Measurements from ENCODE around the gene DBNL. TPM values are rescaled to one million over a fixed set of nuclear protein-coding genes. Genes with fewer than 3 reads are reported as not detected.

DBNL gene
- total RNA-seq, 1 donor from 2014 or later: 47.5 TPM

DNA sequence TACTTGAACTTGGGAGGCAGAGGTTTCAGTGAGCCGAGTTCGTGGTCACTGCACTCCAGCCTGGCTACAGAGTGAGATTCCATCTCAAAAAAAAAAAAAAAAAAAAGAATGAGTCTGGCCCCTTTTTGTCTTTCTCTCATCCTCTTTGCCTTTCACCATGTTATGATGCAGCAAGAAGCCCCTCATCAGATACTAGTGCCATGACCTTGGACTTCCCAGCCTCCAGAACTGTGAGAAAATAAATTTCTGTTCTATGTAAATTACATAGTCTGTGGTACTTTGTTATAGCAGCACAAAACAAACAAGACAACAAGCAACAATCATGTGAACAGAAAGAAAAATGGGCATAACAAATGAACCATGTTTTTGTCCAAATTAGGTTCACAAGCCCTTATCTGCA, 2.3 kb upstream of the DBNL start:
- peaks cover 23% of the 10 kb centered on the region for H3K4me1 Mint-ChIP-seq (ENCODE audit: unreplicated experiment)
- H3K27me3 Mint-ChIP-seq (ENCODE audit: unreplicated experiment): peaks cover 10% of the 10 kb centered on the region
- TF ChIP-seq, protein P1, sequence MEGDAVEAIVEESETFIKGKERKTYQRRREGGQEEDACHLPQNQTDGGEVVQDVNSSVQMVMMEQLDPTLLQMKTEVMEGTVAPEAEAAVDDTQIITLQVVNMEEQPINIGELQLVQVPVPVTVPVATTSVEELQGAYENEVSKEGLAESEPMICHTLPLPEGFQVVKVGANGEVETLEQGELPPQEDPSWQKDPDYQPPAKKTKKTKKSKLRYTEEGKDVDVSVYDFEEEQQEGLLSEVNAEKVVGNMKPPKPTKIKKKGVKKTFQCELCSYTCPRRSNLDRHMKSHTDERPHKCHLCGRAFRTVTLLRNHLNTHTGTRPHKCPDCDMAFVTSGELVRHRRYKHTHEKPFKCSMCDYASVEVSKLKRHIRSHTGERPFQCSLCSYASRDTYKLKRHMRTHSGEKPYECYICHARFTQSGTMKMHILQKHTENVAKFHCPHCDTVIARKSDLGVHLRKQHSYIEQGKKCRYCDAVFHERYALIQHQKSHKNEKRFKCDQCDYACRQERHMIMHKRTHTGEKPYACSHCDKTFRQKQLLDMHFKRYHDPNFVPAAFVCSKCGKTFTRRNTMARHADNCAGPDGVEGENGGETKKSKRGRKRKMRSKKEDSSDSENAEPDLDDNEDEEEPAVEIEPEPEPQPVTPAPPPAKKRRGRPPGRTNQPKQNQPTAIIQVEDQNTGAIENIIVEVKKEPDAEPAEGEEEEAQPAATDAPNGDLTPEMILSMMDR (IDR thresholded peaks at IDR 0.05; ENCODE audit: unreplicated experiment): no peak
- H3K9me3 Mint-ChIP-seq (ENCODE audit: unreplicated experiment): no peaks in the 10 kb centered on the region
- H3K36me3 Mint-ChIP-seq (ENCODE audit: low read depth, unreplicated experiment): peaks cover 7% of the 10 kb centered on the region
- DNase-seq (ENCODE audit: low spot score): no peak
- peak overlapping the region; percentile 66 for H3K27ac Mint-ChIP-seq (ENCODE audit: unreplicated experiment)
- no peak overlapping the region for H3K4me3 Mint-ChIP-seq (ENCODE audit: unreplicated experiment)

DNA sequence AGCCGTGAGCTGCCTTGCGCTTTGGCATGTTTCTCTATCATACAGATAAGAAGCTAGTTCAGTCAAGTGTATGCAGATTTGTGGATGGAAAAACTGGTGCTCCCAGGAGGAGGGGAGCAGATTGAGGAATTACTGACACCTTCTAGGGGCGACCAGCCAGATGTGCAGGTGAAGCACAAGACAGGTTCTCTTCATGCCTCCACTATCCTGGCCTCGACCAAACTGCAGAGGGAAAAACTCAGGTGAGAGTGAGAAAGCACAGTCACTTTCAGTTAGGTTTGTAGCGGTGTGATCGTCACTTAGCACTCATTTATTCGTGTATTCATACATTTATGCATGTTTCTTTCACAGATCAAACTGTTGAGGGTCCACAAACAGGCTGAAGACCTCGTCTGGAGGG, 600 bp upstream of the DBNL start:
- TF ChIP-seq, protein P1 (IDR thresholded peaks at IDR 0.05; ENCODE audit: unreplicated experiment): no peak
- Mint-ChIP-seq H3K9me3 (ENCODE audit: unreplicated experiment) (no peaks in the 10 kb centered on the region), H3K4me1 (ENCODE audit: unreplicated experiment) (peaks cover 23% of the 10 kb centered on the region), H3K4me3 (ENCODE audit: unreplicated experiment) (peak overlapping the region; percentile 93), H3K36me3 (ENCODE audit: low read depth, unreplicated experiment) (peaks cover 7% of the 10 kb centered on the region), H3K27me3 (ENCODE audit: unreplicated experiment) (peaks cover 10% of the 10 kb centered on the region), H3K27ac (ENCODE audit: unreplicated experiment) (peak overlapping the region; percentile 88)
- DNase-seq (ENCODE audit: low spot score): no peak

DNA sequence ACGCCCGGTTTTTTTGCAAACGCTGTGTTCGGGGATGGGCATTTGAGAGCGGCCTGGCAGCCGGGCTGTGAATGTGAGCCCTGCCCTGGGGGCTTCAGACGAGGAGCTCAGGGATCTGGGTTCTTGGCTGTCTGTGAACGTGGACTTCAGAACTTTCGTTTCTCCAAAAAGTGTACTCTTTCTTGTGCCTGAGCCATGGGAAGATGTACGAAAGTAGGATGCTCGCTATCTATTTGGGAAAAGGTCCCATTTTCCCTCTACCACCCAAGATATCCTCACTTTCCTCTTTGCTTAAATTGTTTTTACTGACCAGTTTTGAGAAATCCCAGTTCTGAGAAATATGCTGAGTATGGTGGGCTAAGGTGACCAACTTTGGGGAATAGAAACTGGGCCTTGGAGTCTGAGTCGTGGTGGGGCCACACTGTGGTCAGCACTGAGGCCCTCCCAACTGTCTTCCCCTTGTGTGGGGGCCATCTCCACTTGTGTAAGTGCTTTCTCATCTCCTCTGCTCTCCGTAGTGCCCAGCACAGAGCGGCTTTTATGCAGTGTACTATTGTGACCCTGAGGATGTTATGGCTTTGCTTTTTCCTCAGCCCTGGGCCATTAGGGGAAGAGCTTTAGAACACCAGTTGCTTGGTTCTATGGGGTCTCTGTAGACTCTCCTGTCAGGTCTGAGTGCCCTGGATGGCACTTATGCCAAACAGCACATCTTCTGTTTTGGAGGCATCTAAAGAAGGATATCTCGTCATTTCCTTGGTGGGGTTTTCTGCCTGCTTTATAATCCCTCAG, 918 bp downstream of the DBNL start:
- TF ChIP-seq, protein P1 (IDR thresholded peaks at IDR 0.05; ENCODE audit: unreplicated experiment): no peak
- Mint-ChIP-seq H3K4me3 (ENCODE audit: unreplicated experiment) (peak overlapping the region; percentile 89), H3K9me3 (ENCODE audit: unreplicated experiment) (no peaks in the 10 kb centered on the region), H3K27me3 (ENCODE audit: unreplicated experiment) (peaks cover 8% of the 10 kb centered on the region), H3K4me1 (ENCODE audit: unreplicated experiment) (peaks cover 23% of the 10 kb centered on the region), H3K27ac (ENCODE audit: unreplicated experiment) (peak overlapping the region; percentile 38), H3K36me3 (ENCODE audit: low read depth, unreplicated experiment) (peaks cover 7% of the 10 kb centered on the region)
- no peak for DNase-seq (ENCODE audit: low spot score)

DNA sequence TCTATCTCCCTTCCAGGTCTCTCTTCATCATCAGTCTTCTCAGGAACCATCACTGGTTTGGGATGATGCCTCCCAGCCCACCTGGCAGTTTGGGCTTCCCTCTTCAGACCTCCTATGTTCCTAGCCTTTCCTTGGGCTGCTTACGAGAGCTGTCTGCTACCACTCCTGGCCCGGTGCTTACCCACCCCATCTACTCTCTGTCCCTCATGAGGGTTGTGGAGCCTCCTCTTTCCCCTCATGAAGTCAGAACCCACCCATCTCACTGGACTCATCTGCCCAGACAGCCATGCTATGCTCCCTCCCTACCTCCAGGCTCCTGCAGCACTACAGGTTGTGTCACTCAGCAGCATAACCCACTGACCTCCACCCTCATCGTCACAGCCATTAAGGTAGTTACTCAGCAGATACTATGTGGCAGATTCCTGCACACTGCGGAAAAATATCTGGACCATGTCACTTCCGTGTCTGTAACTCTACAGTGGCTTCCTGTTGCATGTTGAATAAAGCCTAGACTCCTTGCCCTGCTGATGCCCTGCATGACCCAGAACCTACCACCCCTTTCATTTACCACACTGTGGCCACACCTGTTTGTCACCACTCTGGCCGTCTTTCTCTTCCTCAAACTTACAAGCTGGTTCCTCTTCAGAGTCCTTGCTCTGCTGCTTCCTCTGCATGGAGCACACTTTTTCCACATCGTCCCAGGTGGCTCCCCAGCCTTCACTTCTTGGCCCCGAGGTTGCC, 2.0 kb downstream of the DBNL start:
- peak overlapping the region; percentile 89 for H3K4me3 Mint-ChIP-seq (ENCODE audit: unreplicated experiment)
- H3K36me3 Mint-ChIP-seq (ENCODE audit: low read depth, unreplicated experiment): peaks cover 7% of the 10 kb centered on the region
- peaks cover 27% of the 10 kb centered on the region for H3K4me1 Mint-ChIP-seq (ENCODE audit: unreplicated experiment)
- peak overlapping the region; percentile 38 for H3K27ac Mint-ChIP-seq (ENCODE audit: unreplicated experiment)
- no peaks in the 10 kb centered on the region for H3K9me3 Mint-ChIP-seq (ENCODE audit: unreplicated experiment)
- DNase-seq (ENCODE audit: low spot score): no peak
- TF ChIP-seq, protein P1 (IDR thresholded peaks at IDR 0.05; ENCODE audit: unreplicated experiment): no peak
- peaks cover 8% of the 10 kb centered on the region for H3K27me3 Mint-ChIP-seq (ENCODE audit: unreplicated experiment)
